GM19467 (cell line): ENCODE results near the gene SLC39A13.

Experiments used
- ATAC-seq: cut with Tn5 transposase; IDR thresholded peaks from one replicate; pipeline ENCODE4 v1.9.1; 2021; ENCODE audit warnings: mild to moderate bottlenecking, moderate library complexity; ENCODE audit not compliant: unreplicated experiment

The SLC39A13 gene

DNA sequence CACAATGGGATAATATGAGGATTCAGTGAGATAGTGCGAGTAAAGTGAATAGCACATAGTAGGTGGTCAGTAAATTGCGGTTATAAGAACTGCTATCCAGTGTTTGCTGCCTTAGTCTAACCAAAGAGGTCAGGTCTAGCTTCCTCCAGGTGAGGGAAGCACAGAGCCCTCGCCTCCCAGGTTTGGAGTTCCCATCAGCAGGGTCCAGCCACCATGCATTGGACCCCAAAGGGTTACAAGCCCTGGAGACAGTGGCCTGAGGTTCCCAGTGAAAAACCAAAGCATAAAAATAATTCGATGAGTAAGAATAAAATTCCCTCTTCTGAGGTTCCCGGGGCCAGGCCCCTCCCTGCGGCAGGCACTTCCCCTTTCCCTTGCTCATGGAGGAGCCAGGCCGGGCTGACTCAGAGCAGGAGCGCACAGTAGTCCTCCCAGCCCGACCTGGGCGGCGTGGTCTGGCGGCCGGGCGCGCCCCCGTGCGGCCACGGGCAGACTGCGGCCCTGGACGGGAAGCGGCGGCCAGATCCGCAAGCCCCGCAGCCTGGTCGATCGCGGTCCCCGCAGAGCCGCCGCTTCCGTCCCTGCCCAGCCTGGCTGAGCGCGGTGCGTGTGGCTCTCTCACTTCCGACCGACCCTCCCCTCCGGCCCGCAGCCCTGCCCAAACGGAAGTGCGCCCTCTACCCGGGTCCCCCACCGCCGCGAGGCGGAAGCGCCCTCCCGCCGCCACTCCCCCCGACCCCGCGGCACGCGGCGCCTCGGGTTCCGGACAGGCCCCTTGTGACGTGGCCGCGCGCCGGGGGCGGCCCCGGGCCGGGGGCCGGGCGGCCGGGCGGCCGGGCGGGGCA is at the start of gene SLC39A13:
TSS of gene SLC39A13 (plus strand) at position 845 of the 845 bp plus-strand sequence. CDS start 1,505 bp downstream, outside the sequence.
- peak; percentile 84 for ATAC-seq

- no peak for ATAC-seq
Observed at GRCh38 chr11:47358731-47359051, 49.7 kb upstream of the SLC39A13 start.

GRCh38 chr11:47359162-47359561 is 49.2 kb upstream of the SLC39A13 start:
- ATAC-seq: no peak

GRCh38 chr11:47359586-47359985 is 48.8 kb upstream of the SLC39A13 start:
- ATAC-seq: no peak

DNA sequence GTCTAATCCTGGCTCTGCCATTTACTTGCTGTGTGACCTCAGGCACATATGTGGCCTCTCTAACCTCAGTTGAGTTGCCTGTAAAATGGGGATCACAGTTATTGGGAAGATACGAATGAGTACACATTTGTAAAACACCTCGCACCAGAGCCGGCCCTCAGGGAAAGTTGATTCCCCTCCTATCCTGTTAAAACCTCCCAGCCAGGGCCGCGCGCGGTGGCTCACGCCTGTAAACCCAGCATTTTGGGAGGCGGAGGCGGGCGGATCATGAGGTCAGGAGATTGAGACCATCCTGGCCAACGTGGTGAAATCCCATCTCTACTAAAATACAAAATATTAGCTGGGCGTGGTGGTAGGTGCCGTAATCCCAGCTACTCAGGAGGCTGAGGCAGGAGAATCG is 48.0 kb upstream of the SLC39A13 start:
- no peak for ATAC-seq

DNA sequence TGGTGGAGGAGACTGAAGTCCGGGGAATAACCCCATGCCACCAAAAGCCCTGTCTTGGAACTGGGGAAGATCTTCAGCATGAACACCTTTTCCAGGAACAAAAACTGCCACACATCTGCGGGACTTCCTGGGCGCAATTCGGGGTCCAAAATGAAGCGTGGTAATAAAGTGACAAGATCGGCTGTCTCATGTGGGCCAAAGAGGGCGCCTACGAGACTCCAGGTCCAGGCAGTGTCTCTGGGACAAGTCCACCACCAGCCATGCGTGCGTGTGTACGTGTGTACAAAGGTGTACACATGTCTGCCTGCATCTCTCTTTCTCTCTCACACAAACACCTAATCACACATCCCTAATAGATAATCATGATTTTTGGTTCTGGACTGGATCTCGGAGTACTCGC is 47.0 kb upstream of the SLC39A13 start:
- no peak for ATAC-seq

DNA sequence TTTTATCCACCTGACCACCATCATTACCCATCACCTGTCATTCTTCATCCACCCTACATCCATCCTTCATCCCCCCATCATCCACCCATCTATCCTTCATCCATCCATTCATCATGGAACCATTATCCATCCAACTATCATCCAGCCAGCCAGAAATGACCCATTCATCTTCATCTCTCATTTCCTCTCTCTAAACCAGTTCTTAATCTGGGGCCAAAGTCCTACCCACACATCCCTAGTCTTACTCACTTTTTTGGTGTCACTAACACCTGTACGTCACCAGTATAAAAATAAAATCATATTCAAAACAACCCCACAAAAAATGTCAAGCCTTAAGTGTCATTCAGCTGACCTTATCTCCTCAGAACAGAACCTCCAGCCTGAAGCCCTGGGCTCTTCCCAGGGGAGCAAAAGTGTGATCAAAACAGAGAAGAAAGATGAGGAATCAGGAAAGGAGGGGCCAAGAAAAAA is 42.3 kb upstream of the SLC39A13 start:
- no peak for ATAC-seq

GRCh38 chr11:47369676-47370075 is 38.7 kb upstream of the SLC39A13 start:
- ATAC-seq: no peak

GRCh38 chr11:47372422-47372821 is 36.0 kb upstream of the SLC39A13 start:
- ATAC-seq: no peak

GRCh38 chr11:47373876-47374719 is 34.3 kb upstream of the SLC39A13 start:
- ATAC-seq: no peak

DNA sequence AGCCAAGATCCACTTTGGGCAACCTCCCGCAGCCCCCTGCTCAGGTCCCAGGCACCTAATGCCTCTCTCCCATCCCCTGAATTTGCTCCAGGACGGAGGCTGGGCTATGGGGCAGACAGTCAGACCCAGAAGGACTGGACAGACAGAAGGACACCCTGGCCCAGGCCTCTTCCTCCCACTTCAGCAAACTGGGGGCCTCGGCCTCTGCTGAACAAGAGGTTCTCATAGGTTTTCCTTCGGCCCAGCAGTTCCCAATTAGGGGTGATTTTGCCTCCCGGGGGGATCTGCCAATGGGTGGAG is 33.7 kb upstream of the SLC39A13 start:
- no peak for ATAC-seq

DNA sequence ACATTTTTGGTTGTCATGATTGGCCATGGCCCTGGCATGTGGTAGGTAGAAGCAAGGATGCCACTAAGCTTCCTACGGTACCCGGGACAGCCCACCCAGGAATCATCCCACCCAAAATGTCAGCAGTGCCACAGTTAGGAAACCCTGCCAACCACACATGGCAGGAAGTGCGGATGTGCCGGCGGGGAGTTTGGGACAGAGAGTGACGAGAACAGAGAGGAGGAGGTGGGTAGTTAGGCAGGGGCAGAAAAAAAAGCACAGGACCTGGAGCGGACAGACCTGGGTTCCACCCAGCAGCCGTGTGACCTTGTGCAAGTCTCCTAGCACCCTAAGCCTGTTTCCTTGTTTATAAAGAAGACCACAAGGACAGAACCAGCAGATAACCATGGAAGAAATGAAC is 33.4 kb upstream of the SLC39A13 start:
- no peak for ATAC-seq

GRCh38 chr11:47375546-47376085 is 32.8 kb upstream of the SLC39A13 start:
- ATAC-seq: no peak

GRCh38 chr11:47376107-47376524 is 32.3 kb upstream of the SLC39A13 start:
- ATAC-seq: no peak

DNA sequence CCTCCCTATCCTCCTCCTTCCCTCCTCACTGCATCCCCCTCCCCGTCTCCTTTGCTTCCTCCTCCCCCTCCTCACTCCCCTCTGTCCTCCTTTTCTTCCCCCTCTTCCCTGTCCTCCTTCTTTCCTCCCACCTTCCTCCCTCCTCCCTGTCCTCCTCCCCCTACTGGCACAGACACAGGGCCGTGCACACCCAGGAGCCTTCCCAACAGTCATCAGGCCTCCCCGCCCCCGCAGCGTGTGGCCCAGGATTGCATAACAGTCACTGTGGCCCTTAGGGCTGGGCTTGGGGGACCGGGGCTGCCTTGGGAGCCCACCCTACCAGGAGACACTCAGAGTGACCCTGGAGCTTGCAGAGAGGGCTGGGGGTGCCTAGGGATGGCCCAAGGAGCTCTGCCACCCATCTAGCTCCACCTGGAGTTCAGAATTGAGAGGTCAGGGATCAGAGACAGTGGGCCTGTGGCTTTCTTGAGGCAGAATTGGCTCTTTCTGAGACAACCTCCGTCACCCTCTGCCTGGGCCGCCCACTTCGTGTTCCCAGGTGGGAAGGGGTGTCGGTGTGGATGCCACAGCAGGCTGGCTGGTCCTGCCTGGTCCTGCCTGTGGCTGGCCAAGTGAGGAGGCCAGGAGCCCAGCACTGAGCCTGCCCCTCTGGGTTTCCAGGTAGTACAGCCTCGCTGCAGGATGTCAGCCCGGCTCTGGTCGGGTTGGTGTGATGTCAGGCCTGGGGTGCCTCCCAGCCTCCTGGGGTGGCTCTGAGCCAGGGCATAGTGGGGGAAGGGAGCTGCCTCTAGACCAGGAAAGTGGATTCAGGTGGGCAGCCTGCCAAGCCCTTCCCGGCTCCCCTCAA is 31.6 kb upstream of the SLC39A13 start:
- no peak for ATAC-seq

DNA sequence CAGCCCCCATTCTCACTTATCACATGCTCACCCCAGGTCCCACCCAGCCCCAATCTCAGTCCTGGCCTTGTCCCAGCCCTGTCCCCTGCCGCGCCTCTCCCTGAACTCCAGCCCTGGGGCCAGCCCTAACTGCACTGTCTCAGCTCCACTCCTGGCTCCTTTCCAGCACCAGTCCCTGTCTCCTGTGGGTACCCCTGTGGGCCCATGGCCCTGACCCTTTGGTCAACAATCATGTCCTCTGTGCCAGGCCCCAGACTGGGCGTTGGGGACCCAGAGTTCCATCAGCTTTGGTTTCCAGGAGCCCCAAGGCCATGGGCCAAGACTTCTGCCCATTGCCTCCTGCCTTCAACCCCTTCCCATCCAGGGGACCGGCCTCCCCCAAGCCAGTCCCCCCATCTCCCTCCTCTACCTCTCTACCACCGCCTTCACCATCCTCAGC is 30.8 kb upstream of the SLC39A13 start:
- ATAC-seq: no peak

GRCh38 chr11:47378010-47378835 is 30.2 kb upstream of the SLC39A13 start, which contains the start of gene SPI1:
Gene SPI1, minus strand, starts transcription at chr11:47378547. Its CDS starts 194 bp downstream, at chr11:47378353.
- peak; percentile 65 for ATAC-seq

DNA sequence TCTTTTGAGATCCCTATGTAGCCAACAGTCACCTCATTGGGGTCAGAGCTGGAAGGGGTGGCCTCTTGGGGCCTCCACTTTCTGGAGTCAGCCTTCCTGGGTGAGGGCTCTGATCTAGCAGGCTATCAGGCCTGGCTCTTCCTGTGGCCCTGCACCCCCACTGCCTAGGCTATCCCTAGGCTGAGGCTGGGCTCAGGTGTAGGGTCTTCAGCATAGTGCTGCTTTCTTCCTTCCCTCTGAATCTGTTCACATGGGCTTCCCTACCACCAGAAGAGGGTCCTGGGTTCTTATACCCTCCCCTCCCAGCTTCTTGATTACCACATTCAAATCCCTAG is 29.6 kb upstream of the SLC39A13 start:
- ATAC-seq: peak; percentile 1

GRCh38 chr11:47379317-47379716 is 29.1 kb upstream of the SLC39A13 start:
- no peak for ATAC-seq

DNA sequence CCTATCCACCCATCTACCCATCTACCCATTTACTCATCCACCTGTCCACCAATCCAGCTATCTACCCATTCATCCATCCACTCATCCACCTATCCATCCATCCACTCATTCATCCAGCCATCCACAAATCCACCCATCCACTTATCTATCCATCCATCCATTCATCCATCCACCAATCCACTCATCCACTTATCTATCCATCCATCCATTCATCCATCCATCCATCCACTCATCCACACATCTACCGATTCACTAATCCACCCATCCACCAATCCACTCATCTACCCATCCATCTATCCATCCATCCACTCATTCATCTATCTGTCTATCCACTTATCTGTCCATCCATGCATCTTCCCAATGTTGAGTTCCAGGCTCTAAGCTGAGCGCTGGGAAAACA is 28.3 kb upstream of the SLC39A13 start:
- ATAC-seq: no peak
